Measurements from ENCODE around the gene FRAS1. TPM values are rescaled to one million over a fixed set of nuclear protein-coding genes. Genes with fewer than 3 reads are reported as not detected.
"Not testable (repeated sequence)": the region's sequence is repeated elsewhere in the genome, so short reads cannot be mapped to it uniquely, and the experiment has no call there.

The FRAS1 gene
- total and polyA plus RNA-seq, 3 experiments from 2014 or later: not detected

DNA sequence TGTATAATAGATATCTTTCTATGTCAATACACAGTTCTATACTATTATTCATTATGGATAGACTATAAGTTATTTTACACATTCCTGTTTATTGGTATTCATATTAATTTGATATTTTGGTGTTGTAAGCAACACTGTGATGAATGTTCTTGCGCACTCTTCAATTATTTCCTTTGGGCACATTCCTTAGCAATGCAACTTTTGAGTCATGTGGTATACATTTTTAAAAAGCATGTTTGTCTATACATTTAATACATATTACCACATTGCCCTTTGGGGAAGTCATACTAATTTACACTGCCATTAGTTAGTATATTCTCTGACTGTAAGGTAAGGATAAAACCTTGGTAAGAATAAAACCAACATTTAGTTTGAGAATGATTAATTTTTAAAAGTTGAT, 21.0 kb downstream of the FRAS1 start:
- Mint-ChIP-seq H3K4me1 (no peaks in the 10 kb centered on the region), H3K27me3 (peaks cover 26 to 35% of the 10 kb centered on the region in 2 donors), H3K9me3 (no peaks in the 10 kb centered on the region), H3K4me3 (no peak overlapping the region), H3K36me3 (no peaks in the 10 kb centered on the region), H3K27ac (no peak overlapping the region)
- Histone ChIP-seq H3K27ac (ENCODE audit: low read depth, low read length) (no peak overlapping the region), H3K36me3 (ENCODE audit: insufficient read depth, low read length) (no peaks in the 10 kb centered on the region), H3K4me3 (ENCODE audit: low read length) (no peak overlapping the region), H3K27me3 (ENCODE audit: insufficient read depth, low read length, poor library complexity, severe bottlenecking) (no peaks in the 10 kb centered on the region), H3K9me3 (ENCODE audit: low read length) (no peaks in the 10 kb centered on the region), H3K4me1 (ENCODE audit: insufficient read depth, low read length) (no peaks in the 10 kb centered on the region)
- ChIA-PET POLR2A (no interaction called here), CTCF (no interaction called here)
- DNase-seq: no peak

DNA sequence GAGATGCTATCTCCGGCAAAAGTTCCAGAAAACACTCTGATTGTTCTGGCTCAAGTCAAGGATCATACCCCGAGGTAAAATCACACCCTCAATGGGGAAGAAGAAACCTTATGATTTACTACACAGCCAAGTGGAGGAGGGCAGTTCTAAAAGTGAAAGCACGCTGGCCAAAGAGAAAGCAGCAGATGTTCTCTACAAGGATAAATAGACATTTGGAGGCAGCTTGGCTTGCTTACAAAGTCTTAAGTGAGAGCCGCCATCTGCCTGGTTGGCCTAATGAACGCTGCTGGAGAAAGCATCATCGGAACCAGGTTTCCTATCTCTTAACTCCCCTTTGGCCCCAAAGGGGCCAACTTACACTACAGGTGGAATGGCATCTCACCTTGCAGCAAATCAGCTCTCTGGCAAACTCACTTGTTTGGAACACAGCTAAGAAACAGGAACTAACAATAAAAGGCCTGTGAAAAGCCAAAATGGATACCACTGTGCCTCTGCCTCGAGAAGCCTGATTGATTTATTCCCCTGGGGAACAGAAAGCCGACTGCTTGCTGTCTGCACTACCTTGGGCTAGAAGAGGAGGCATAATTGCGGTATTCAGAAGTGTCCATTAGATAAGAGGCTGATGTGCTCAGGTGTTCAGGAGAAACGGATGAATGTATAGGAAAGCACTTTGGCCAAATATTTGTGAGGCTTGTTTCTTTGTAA, 22.8 kb downstream of the FRAS1 start:
- Mint-ChIP-seq H3K4me3 (no peak overlapping the region), H3K36me3 (no peaks in the 10 kb centered on the region), H3K9me3 (no peaks in the 10 kb centered on the region), H3K4me1 (no peaks in the 10 kb centered on the region), H3K27me3 (peaks cover 20 to 33% of the 10 kb centered on the region in 2 donors), H3K27ac (no peak overlapping the region)
- no peaks in the 10 kb centered on the region for H3K4me1 ChIP-seq (ENCODE audit: insufficient read depth, low read length)
- CTCF ChIA-PET: no interaction called here
- no peak for DNase-seq
- H3K27ac ChIP-seq (ENCODE audit: low read depth, low read length): no peak overlapping the region
- H3K9me3 ChIP-seq (ENCODE audit: low read length): no peaks in the 10 kb centered on the region
- no peaks in the 10 kb centered on the region for H3K36me3 ChIP-seq (ENCODE audit: insufficient read depth, low read length)
- POLR2A ChIA-PET: no interaction called here
- H3K27me3 ChIP-seq (ENCODE audit: insufficient read depth, low read length, poor library complexity, severe bottlenecking): no peaks in the 10 kb centered on the region
- no peak overlapping the region for H3K4me3 ChIP-seq (ENCODE audit: low read length)

DNA sequence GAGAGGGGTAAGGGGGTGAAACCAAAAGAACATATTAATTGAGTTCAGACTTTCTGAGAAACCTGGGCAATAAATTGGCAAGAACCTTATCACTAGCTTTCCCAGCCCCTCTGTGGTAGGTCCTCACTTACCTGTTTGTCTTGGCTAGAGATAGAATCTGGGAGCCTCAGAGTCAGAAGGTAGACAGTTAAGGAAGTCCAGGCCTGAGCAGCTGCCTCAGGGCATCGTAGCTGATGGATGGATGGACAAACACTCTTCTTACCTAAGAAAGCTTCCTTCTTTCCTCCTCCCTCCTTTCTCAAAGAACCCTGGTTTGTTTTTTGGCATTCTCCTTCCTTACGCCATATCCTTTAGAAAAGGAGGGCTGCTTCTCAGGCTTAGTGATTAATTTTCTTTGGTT, 24.4 kb downstream of the FRAS1 start:
- Mint-ChIP-seq H3K9me3 (peaks cover 0 to 3% (median 0%) of the 10 kb centered on the region in 5 donors), H3K4me1 (no peaks in the 10 kb centered on the region), H3K27me3 (peaks cover 16 to 31% of the 10 kb centered on the region in 2 donors), H3K36me3 (no peaks in the 10 kb centered on the region), H3K4me3 (no peak overlapping the region), H3K27ac (peak overlapping the region in 1 of 8 donors; percentile 26)
- Histone ChIP-seq H3K36me3 (ENCODE audit: insufficient read depth, low read length) (no peaks in the 10 kb centered on the region), H3K4me3 (ENCODE audit: low read length) (no peak overlapping the region), H3K4me1 (ENCODE audit: insufficient read depth, low read length) (no peaks in the 10 kb centered on the region), H3K27ac (ENCODE audit: low read depth, low read length) (no peak overlapping the region), H3K27me3 (ENCODE audit: insufficient read depth, low read length, poor library complexity, severe bottlenecking) (no peaks in the 10 kb centered on the region), H3K9me3 (ENCODE audit: low read length) (no peaks in the 10 kb centered on the region)
- CTCF ChIA-PET: no interaction called here
- POLR2A ChIA-PET: no interaction called here
- no peak for DNase-seq

DNA sequence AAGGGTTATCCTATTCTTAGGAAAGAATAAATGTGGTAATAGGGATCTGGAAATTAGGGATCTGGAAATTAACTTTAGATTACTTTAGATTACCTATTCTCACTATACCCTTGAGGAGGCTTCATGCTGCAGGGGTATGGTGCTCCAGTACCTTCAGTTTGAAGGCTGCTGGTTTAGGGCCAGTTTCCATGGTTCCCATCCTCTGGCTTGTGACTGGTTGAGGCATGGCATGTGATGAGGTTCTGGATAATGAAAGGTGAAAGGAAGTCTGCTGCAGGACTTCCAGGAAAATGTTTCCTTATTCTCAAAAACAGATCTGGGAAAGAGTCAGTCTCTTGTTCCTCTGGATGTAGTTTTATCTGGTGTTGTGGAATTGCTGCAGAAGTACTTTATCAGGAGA, 25.9 kb downstream of the FRAS1 start:
- DNase-seq: no peak
- Mint-ChIP-seq H3K36me3 (no peaks in the 10 kb centered on the region), H3K4me1 (no peaks in the 10 kb centered on the region), H3K4me3 (no peak overlapping the region), H3K9me3 (peaks cover 0 to 5% (median 0%) of the 10 kb centered on the region in 5 donors), H3K27ac (peak overlapping the region in 1 of 8 donors; percentile 57), H3K27me3 (peaks cover 9 to 27% of the 10 kb centered on the region in 2 donors)
- H3K27me3 ChIP-seq (ENCODE audit: insufficient read depth, low read length, poor library complexity, severe bottlenecking): no peaks in the 10 kb centered on the region
- H3K36me3 ChIP-seq (ENCODE audit: insufficient read depth, low read length): no peaks in the 10 kb centered on the region
- H3K9me3 ChIP-seq (ENCODE audit: low read length): no peaks in the 10 kb centered on the region
- H3K4me1 ChIP-seq (ENCODE audit: insufficient read depth, low read length): no peaks in the 10 kb centered on the region
- ChIA-PET POLR2A (no interaction called here), CTCF (no interaction called here)
- no peak overlapping the region for H3K27ac ChIP-seq (ENCODE audit: low read depth, low read length)
- H3K4me3 ChIP-seq (ENCODE audit: low read length): no peak overlapping the region

DNA sequence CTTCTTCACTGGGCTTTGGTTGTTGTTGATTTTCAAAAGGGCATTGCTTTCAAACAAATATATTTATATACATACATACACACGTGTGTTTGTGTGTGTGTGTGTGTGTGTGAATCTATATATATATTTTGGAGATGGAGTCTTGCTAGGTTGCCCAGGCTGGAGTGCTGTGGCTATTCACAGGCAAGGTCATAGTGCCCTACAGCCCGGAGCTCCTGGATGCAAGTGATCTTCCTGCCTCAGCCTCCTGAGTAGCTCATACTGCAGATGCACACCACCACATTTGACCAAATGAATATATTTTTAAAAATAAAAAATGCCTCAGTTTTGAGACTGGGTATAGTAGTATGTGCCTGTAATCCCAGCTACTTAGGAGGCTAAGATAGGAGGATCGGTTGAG, 34.4 kb downstream of the FRAS1 start:
- Histone ChIP-seq H3K9me3 (ENCODE audit: low read length) (no peaks in the 10 kb centered on the region), H3K27ac (ENCODE audit: low read depth, low read length) (no peak overlapping the region), H3K4me3 (ENCODE audit: low read length) (no peak overlapping the region), H3K36me3 (ENCODE audit: insufficient read depth, low read length) (no peaks in the 10 kb centered on the region), H3K4me1 (ENCODE audit: insufficient read depth, low read length) (no peaks in the 10 kb centered on the region), H3K27me3 (ENCODE audit: insufficient read depth, low read length, poor library complexity, severe bottlenecking) (no peaks in the 10 kb centered on the region)
- CTCF ChIA-PET: no interaction called here
- no peak for DNase-seq
- Mint-ChIP-seq H3K4me1 (no peaks in the 10 kb centered on the region), H3K9me3 (peaks cover 0 to 4% (median 0%) of the 10 kb centered on the region in 5 donors), H3K4me3 (no peak overlapping the region), H3K27ac (no peak overlapping the region), H3K36me3 (no peaks in the 10 kb centered on the region), H3K27me3 (peaks cover 3 to 9% of the 10 kb centered on the region in 2 donors)
- POLR2A ChIA-PET: no interaction called here

DNA sequence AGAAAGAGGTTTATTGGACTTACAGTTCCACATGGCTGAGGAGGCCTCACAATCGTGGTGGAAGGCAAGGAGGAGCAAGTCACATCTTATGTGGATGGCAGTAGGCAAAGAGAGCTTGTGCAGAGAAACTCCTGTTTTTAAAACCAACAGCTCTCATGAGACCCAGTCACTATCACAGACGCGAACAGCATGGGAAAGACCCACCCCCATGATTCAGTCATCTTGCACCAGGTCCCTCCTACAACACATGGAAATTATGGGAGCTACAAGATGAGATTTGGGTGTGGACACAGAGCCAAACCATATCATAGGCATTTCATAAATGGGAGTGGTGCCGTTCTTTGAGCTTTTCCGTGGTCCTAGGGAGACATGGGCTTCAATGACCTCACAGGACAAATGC, 35.2 kb downstream of the FRAS1 start:
- H3K27me3 ChIP-seq (ENCODE audit: insufficient read depth, low read length, poor library complexity, severe bottlenecking); H3K4me3 ChIP-seq (ENCODE audit: low read length); H3K36me3 ChIP-seq (ENCODE audit: insufficient read depth, low read length); H3K4me3 Mint-ChIP-seq; POLR2A ChIA-PET; H3K27ac ChIP-seq (ENCODE audit: low read depth, low read length); H3K4me1 ChIP-seq (ENCODE audit: insufficient read depth, low read length); H3K9me3 Mint-ChIP-seq; CTCF ChIA-PET; H3K36me3 Mint-ChIP-seq; DNase-seq; H3K4me1 Mint-ChIP-seq; H3K27me3 Mint-ChIP-seq; H3K9me3 ChIP-seq (ENCODE audit: low read length); H3K27ac Mint-ChIP-seq: not testable (repeated sequence)

DNA sequence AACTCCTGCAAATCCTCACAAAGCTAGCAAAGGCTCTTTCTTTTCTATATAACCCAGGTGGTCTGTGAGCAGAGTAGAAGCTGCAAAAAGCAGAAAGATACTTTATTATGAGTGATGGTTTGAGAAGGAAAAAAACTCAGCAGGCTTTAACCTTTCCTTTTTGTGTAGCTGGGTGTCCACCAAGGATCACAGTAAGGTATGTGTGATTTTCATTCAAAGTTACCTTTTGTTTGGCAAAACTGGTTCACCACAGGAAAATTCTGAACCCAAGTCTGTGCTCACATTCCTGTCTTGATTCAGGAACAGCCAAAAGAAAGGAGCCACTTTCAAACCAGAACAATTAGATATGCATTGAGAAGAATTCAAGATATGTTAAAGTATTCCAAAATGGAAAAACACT, 35.7 kb downstream of the FRAS1 start:
- H3K36me3 ChIP-seq (ENCODE audit: insufficient read depth, low read length): no peaks in the 10 kb centered on the region
- no peaks in the 10 kb centered on the region for H3K4me1 ChIP-seq (ENCODE audit: insufficient read depth, low read length)
- H3K27ac ChIP-seq (ENCODE audit: low read depth, low read length): no peak overlapping the region
- H3K27me3 ChIP-seq (ENCODE audit: insufficient read depth, low read length, poor library complexity, severe bottlenecking): no peaks in the 10 kb centered on the region
- peaks cover 3 to 9% of the 10 kb centered on the region in 2 donors for H3K27me3 Mint-ChIP-seq
- H3K4me3 ChIP-seq (ENCODE audit: low read length): no peak overlapping the region
- POLR2A ChIA-PET: no interaction called here
- CTCF ChIA-PET: no interaction called here
- no peaks in the 10 kb centered on the region for H3K9me3 ChIP-seq (ENCODE audit: low read length)
- H3K27ac Mint-ChIP-seq: no peak overlapping the region
- H3K4me3 Mint-ChIP-seq: no peak overlapping the region
- H3K4me1 Mint-ChIP-seq: no peaks in the 10 kb centered on the region
- peaks cover 0 to 4% (median 2%) of the 10 kb centered on the region in 5 donors for H3K9me3 Mint-ChIP-seq
- no peak for DNase-seq
- no peaks in the 10 kb centered on the region for H3K36me3 Mint-ChIP-seq

DNA sequence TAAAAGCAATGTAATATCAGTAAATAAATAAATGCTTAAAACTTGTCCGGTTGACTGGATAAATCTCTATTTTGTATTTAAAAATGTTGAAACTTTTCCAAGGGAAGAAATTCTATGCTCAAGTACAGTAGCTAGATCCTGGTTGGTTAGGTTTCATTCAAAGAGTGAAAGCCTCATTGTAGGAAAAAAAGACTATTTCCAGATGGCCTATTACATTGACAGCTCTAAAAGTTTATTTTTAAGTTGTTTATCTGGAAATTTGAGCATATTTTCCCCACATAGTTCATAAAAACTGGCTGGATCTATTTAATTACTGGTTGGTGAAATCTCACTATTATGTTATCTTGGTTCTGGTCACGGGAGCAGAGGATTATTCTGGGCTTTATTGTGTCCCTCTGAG, 38.0 kb downstream of the FRAS1 start:
- Histone ChIP-seq H3K27ac (ENCODE audit: low read depth, low read length) (no peak overlapping the region), H3K36me3 (ENCODE audit: insufficient read depth, low read length) (no peaks in the 10 kb centered on the region), H3K4me1 (ENCODE audit: insufficient read depth, low read length) (no peaks in the 10 kb centered on the region), H3K27me3 (ENCODE audit: insufficient read depth, low read length, poor library complexity, severe bottlenecking) (no peaks in the 10 kb centered on the region), H3K4me3 (ENCODE audit: low read length) (no peak overlapping the region), H3K9me3 (ENCODE audit: low read length) (no peaks in the 10 kb centered on the region)
- ChIA-PET CTCF (no interaction called here), POLR2A (no interaction called here)
- no peaks in the 10 kb centered on the region for H3K4me1 Mint-ChIP-seq
- no peaks in the 10 kb centered on the region for H3K36me3 Mint-ChIP-seq
- H3K9me3 Mint-ChIP-seq: peaks cover 0 to 4% (median 2%) of the 10 kb centered on the region in 5 donors
- peaks cover 3 to 9% of the 10 kb centered on the region in 2 donors for H3K27me3 Mint-ChIP-seq
- no peak overlapping the region for H3K4me3 Mint-ChIP-seq
- H3K27ac Mint-ChIP-seq: peak overlapping the region in 1 of 8 donors; percentile 54
- DNase-seq: no peak

DNA sequence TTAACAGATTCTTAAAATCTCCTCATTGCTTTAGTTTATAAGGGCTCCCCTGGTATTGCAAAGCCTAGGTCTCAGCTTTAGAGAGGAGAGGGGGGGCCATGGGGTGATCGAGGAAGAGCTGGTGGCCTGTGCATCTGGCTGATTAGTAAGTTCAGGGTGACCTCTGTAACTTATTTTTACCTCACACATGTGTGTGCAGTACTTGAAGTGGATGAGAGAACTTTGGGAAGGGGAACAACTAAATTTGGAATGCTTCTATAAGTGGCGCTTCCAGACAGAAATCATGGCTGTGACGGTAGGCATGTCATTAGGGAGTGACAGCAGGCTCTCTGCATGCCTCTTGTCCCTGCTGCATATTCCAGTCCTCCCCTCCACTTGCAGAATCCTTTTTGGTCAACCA, 41.9 kb downstream of the FRAS1 start:
- Histone ChIP-seq H3K4me1 (ENCODE audit: insufficient read depth, low read length) (no peaks in the 10 kb centered on the region), H3K27ac (ENCODE audit: low read depth, low read length) (no peak overlapping the region), H3K9me3 (ENCODE audit: low read length) (no peaks in the 10 kb centered on the region), H3K4me3 (ENCODE audit: low read length) (no peak overlapping the region), H3K36me3 (ENCODE audit: insufficient read depth, low read length) (no peaks in the 10 kb centered on the region), H3K27me3 (ENCODE audit: insufficient read depth, low read length, poor library complexity, severe bottlenecking) (no peaks in the 10 kb centered on the region)
- Mint-ChIP-seq H3K36me3 (no peaks in the 10 kb centered on the region), H3K9me3 (peaks cover 0 to 4% (median 2%) of the 10 kb centered on the region in 5 donors), H3K4me1 (no peaks in the 10 kb centered on the region), H3K27me3 (no peaks in the 10 kb centered on the region), H3K4me3 (no peak overlapping the region), H3K27ac (no peak overlapping the region)
- POLR2A ChIA-PET: no interaction called here
- CTCF ChIA-PET: no interaction called here
- no peak for DNase-seq
